NK-92 (cell line): ENCODE data around the gene CEACAM3.
"Not testable (repeated sequence)": the region's sequence is repeated elsewhere in the genome, so short reads cannot be mapped to it uniquely, and the experiment has no call there.

Experiments
- DNase-seq: peaks from one replicate; lab custom pipeline; 2025; ENCODE audit not compliant: unreplicated experiment; lab: John Stamatoyannopoulos, UW

Gene CEACAM3

DNA sequence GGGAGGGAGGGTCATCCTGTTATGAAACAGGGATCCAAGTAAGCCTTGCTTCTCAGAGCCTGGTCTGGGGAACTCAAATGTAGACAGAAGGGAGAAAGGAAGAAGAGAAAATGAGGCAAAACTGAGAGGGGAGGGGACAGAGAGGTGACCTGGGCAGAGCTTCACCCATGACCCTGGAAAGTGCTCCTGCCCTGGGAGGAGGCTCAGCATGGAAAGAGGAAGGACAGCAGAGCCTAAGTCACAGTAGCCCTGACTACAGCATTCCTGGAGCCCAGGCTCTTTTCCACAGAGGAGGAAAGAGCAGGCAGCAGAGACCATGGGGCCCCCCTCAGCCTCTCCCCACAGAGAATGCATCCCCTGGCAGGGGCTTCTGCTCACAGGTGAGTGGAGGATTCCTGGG lies at the start of gene CEACAM3:
Gene CEACAM3 (plus strand): TSS at position 226 of the 400 bp plus-strand sequence. CDS start 91 bp downstream, at position 317.
- DNase-seq = no peak

DNA sequence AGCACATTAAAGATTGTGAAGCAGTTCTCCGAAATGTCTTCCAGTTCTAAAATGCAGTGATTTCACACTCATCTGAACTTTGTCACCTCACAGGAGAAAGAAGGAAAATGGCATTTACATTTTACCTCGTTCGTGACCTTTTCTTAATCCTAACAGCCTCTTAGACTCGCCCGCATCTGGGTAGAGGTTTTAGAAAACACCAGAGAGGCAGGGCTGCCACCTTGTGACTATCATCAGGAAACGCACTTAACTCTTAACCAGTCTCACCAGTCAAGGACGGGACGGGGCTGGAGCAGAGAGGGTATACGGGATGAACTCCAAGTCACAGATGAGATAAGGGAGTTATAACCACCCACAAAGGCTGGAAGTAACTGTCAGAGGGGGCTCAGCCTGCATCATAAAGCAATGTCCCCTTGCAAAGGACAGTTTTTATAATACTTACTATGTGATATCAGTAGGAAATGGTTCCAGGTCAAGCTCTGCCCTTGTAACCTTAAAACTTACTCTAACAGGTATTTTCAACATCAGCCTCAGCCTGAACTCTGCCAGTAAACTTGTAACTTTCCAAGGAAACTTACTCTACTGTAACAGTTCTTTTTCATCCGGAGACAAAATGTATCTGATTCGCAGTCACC lies 49.7 kb upstream of the CEACAM3 start:
- no peak for DNase-seq

DNA sequence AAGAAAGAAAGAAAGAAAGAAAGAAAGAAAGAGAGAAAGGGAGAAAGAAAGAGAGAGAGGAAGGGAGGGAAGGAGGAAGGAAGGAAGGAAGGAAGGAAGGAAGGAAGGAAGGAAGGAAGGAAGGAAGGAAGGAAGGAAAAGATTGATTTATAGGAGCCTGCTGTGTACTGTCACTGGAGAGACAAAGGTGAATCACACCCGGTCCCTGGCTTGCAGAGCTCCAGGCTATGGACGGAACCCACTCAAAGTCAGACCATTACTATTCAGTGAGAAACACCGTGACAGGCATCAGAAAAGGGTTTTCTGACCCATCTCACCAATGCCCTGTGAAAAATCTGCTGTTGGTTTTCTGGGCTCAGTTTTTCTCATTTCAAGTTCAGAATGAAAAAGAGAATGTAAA lies 48.4 kb upstream of the CEACAM3 start:
- no peak for DNase-seq

DNA sequence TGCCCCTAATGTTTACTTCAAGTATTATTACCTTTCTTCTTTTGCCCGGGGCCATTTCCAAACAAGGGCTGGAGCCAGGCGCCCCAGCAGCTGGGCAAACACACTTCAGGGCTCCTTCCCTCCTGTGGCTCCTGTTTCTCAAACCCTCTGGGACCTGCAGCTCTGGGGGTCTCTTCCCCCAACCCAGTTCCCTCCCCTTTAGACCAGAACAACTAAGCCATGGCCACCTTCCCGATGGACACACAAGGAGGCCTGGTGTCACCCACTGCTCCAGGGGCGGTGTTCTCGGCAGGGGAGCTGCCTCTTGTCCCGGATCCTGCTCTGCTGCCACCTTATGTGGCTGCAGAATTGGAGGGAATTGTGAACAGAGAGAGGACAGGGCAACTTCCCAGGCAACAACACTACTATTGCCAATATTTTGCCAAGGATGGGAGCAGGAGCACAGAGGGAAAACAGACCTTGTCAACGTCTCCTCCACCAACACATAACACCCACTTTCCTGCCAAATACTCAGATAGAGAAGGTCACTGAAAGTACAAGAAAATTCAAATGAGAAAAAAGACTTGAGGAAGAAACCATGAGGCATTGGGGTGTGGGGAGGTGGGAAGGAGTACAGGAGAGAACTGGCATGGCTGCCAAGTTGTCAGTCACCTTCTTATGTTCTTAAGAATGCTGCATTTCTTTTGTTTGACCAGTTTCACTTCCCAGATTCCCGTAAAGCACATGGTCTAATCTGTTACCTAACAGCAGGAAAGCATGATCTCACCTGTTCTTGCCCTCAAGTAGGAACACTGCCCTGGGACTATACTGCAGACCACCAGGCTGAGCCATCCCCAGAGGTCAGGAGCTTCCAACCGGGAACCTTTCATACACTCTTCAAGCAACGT lies 45.9 kb upstream of the CEACAM3 start:
- DNase-seq = not testable (repeated sequence)

DNA sequence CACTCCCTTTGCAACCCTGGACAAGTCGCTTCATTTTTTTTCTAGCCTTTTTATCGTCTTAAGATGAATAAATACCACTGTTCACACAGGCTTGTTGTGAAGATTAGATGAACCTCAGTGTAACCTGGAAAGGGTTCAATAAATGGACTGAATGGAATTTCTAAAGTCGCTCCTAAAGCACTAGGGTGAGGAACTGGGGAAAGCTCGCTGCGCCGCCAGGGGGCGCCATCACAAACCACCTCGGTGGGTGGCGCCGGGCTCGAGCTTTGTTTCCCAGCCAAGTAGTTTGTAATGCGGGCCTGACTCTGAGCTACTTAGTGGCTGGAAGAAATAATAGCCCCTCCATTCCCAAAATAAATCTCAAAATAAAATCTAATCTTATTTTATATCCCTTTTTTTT lies 43.2 kb upstream of the CEACAM3 start:
- DNase-seq = no peak

DNA sequence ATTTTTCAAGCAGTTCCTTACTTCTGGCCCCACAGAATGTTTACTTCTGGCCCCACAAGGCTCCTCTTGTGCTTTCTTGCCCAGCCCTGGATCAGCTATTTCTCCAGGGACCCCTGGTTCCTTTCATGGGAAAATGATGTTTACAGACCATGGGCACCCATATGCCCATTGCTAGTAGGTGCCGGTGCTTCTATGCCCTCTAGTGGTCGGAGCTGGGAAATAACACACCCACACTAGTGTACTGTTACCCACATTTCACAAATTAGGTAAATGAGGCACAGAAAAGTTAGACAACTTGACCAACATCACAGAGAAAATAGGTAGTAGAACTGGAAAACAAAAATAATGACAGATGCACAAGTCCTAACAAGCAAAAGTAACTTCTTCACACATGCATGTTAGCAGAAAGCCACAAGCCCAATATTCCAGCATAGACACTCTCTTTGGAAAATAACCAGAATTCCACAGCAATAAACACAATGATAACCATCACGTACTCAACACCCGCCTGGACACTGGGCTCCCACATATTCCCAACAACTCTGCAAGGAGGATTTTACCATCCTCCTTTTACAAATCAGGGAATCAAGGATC lies 42.4 kb upstream of the CEACAM3 start:
- DNase-seq = no peak

DNA sequence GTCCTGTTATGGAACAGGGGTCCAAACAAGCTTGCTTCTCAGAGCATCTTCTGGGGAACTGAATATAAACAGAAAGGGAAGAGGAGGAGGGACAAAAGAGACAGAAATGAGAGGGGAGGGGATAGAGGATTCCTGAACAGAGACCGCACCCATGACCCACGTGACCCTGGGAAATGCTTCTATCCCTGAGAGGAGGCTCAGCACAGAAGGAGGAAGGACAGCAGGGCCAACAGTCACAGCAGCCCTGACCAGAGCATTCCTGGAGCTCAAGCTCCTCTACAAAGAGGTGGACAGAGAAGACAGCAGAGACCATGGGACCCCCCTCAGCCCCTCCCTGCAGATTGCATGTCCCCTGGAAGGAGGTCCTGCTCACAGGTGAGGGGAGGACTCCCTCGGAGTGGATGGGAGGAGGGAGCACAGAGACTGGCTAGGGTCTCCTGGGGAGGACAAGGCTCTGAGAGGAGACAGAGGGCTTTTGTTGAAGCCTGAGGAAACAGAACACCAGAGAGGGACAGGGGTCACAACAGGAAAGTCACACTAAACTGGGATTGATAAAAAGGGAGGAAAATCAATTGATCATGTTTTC lies 41.0 kb upstream of the CEACAM3 start, which contains the start of gene CEACAM6:
Gene CEACAM6 (plus strand): TSS at position 203 of the 586 bp plus-strand sequence. CDS start 109 bp downstream, at position 312.
- no peak for DNase-seq

DNA sequence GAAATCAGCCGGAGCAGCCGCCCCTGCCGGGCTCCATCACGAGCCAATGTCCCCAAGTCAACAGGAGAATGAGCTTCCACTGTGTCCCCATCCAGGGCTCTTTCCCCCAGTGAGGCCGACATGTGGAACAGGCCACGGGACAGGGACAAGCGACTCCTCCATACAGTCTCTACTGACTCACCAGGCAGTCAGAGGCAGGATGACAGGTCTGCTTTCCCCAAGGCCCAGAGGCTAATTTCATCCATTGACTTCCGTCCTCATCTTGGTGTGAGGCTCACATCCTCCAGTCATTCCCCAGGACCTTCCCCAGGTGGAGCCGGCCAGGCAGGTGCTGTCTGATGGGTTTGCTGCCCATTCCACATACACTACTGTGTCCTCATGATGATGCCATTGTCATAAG lies 37.5 kb upstream of the CEACAM3 start:
- DNase-seq = no peak

DNA sequence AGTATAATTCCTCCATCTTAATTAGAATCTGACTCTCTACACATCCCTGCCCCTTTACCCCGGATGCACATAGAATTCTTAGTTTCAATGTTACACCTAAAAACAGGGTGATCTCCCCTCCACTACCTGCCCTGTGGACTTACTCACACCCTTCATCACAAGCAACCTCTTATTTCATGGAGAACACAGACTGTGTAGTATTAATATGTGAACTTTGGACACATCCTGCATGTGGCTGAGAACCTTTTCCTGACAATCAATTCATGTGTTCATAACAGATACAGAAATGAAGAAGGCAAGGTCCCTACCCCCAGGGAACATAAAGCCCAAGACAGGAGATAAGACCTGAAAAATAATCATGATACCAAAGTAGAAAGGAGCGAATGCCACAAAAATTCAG lies 29.3 kb upstream of the CEACAM3 start:
- no peak for DNase-seq

DNA sequence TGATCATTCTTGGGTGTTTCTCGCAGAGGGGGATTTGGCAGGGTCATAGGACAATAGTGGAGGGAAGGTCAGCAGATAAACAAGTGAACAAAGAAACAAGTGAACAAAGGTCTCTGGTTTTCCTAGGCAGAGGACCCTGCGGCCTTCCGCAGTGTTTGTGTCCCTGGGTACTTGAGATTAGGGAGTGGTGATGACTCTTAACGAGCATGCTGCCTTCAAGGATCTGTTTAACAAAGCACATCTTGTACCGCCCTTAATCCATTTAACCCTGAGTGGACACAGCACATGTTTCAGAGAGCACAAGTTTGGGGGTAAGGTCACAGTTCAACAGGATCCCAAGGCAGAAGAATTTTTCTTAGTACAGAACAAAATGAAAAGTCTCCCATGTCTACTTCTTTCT lies 28.3 kb upstream of the CEACAM3 start:
- not testable (repeated sequence) for DNase-seq

DNA sequence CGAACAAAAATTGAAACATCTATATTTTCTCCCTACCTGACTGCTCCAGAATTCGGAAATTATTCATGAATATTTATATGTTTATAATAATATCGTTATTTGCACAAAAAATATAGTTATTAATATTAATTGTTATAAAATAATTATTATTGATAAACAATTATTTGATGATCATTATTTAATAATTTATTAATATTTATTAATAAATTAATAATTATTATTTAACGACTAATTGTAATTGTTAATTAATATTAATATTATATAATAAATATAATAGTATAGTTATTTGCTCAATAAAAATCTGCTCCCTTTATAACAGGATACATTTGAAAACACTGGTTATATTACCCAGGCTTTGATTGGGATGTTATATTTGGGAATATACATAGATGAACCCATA lies 26.8 kb upstream of the CEACAM3 start:
- no peak for DNase-seq

DNA sequence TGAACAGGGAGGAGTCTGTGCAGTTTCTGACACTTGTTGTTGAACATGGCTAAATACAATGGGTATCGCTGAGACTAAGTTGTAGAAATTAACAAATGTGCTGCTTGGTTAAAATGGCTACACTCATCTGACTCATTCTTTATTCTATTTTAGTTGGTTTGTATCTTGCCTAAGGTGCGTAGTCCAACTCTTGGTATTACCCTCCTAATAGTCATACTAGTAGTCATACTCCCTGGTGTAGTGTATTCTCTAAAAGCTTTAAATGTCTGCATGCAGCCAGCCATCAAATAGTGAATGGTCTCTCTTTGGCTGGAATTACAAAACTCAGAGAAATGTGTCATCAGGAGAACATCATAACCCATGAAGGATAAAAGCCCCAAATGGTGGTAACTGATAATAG lies 25.0 kb upstream of the CEACAM3 start:
- DNase-seq = no peak

DNA sequence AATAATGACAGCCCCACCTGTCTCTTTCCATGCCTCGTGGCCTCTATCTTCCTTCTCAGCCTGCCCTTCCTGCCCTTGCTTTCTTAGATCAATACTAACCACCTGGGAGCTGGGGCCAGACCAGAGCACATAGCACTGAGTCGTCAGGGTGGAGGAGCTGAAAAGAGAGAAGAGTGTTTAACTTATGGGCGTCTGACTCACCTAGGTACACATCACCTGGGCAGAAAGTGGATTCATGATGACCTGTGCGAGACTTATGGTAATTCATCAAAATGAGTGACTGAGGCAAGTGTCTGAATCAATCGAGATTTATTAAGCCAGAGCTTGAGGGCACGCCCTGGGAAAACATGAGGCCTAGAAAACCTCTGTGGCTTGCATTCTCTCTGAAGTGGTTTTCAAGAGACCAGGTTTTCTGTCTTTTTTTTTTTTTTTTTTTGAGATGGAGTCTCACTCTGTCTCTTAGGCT lies 21.8 kb upstream of the CEACAM3 start:
- DNase-seq = no peak

DNA sequence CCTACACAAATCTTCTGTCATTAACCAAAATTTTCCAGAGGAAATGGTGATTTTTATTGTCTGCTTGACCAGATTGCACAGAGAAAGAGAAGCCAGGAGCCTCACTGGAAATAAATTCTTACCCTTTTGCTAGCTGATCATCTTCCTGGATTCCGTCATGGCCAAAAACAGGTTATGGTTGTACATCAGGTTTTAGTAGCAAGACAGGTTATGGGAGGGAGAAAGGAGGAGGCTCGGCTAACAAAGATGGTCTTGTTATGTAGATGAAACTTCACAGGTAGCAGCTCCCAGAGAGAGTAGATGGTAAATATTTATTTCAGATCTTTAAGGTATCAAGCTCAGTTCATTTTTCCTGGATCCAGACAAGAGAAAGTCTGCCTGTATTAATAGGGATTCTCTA lies 19.7 kb upstream of the CEACAM3 start:
- no peak for DNase-seq

DNA sequence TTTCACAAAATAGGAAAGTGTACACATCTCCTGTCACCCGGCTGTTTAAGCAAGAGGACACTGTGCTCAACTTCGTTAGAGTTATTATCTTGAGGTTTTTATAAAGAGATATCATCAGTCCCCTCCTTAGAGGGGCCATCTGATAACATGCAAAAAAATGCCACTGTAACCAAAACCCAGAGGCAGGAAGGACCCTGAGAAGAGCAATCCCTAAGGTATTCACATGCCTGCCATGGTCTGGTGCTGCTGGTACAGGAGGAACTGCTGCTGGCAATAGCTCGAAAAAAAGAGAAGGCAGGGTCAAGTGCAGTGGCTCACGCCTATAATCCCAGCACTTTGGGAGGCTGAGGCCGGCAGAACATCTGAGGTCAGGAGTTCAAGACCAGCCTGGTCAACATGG lies 12.8 kb upstream of the CEACAM3 start:
- no peak for DNase-seq

DNA sequence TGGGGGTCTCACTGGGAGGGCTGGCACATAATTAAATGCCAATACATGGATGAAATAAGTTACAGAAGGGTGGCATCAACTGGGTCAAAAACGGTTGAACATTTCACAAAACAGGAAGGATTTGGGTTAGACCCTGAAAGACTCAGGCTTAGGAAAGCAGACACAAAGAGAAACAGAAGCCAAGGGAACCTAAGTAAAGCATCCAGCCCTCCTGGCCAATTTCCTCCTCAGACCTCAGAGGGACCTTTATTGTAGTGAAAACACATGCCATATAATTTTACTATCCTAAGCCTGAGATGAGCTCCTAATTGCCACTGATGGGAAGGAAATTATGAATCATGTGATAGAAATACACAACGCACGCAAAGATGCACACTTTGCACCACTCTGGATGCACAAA lies 12.1 kb upstream of the CEACAM3 start:
- DNase-seq = no peak

DNA sequence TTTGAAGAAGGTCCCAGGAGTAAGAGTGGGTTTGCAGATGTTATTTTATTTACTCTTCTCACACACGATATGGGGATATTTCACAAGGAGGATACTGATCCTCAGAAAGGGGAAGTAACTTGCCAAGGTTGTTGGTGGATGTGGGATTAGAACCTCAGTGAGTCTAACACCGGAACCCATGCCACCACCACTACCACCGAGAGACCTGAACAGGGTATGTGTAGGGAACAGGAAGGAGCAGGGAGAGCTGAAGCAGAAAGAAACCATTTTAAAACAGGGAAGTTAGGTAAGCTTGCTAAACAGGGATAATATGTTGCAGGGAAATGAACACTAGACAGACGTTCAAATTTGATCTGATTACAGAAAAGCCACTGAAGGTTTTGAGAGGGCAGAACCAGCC lies 11.6 kb upstream of the CEACAM3 start:
- no peak for DNase-seq

DNA sequence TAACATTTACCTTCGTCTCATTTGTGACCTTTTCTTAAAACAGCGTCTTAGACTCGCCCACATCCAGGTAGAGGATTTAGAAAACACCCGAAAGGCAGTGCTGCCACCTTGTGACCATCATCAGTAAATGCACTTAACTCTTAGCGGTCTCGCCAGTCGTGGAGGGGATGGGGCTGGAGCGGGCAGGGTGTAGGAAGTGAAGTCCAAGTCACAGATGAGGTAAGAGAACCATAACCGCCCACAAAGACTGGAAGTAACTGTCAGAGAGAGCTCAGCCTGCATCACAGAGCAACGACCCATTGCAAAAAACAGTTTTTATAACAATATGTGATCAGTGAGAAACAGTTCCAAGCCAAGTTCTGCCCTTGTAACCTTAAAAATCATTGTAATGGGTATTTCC lies 10.7 kb upstream of the CEACAM3 start:
- peak; percentile 16 for DNase-seq

DNA sequence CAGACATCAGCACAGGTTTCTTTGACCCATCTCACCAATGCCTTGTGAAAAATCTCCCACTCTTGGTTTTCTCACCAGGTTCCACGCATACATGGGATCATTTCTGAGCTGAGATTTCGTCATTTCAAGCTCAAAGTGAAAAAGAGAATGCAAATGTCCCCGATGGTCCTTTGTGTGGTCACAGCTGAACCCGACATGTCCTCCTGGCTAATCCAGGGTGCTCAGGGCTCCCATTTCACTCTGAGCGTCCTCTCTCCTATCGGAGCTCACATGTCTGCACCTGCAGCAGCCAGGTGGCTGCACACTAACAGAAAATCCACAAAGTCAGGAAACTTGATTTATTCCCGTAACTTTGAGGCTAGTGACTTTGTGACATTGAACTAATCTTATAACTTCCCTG lies 9.3 kb upstream of the CEACAM3 start:
- no peak for DNase-seq

DNA sequence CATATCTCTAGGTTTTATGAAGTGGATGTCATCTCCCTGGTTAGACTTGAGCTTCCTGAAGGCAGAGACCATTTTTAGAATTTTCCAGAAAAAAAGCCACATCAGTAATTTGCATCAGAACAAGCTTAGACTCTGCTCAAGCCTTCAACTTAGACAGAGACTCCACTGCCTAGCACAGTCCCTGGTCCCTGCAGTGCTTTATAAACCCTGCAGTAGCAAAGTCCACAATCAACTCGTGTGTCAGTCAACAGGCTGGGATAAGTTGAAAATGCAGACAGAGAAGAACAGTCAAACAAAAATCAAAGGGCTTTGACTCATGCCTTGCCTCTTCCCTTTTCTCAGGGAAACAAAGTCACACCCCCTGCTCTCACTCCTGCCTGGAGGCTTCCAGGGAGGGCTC lies 7.9 kb upstream of the CEACAM3 start:
- DNase-seq = not testable (repeated sequence)

DNA sequence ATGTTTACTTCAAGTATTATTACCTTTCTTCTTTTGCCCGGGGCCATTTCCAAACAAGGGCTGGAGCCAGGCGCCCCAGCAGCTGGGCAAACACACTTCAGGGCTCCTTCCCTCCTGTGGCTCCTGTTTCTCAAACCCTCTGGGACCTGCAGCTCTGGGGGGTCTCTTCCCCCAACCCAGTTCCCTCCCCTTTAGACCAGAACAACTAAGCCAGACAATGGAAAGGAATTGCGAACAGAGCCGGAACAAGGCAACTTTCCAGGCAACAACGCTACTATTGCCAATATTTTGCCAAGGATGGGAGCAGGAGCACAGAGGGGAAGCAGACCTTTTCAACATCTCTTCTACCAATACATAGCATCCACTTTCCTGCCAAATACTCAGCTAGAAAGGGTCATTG lies 7.3 kb upstream of the CEACAM3 start:
- DNase-seq = not testable (repeated sequence)
